GM18508 (cell line): Measurements from ENCODE around the gene OXSR1.
"Not testable (repeated sequence)": the region's sequence is repeated elsewhere in the genome, so short reads cannot be mapped to it uniquely, and the experiment has no call there.

Experiments
- ATAC-seq: cut with Tn5 transposase; IDR thresholded peaks from one replicate; pipeline ENCODE4 v1.9.1; 2021; ENCODE audit warnings: moderate number of reproducible peaks; ENCODE audit not compliant: insufficient read depth, unreplicated experiment

OXSR1 gene

DNA sequence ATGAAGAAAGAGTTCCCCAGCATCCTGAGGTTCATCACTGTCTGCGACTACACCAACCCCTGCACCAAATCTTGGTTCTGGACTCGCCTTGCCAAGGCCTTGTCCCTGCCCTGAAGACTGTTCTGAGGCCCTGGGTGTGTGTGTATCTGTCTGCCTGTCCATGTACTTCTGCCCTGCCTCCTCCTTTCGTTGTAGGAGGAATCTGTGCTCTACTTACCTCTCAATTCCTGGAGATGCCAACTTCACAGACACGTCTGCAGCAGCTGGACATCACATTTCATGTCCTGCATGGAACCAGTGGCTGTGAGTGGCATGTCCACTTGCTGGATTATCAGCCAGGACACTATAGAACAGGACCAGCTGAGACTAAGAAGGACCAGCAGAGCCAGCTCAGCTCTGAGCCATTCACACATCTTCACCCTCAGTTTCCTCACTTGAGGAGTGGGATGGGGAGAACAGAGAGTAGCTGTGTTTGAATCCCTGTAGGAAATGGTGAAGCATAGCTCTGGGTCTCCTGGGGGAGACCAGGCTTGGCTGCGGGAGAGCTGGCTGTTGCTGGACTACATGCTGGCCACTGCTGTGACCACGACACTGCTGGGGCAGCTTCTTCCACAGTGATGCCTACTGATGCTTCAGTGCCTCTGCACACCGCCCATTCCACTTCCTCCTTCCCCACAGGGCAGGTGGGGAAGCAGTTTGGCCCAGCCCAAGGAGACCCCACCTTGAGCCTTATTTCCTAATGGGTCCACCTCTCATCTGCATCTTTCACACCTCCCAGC lies 24.0 kb upstream of the OXSR1 start:
- ATAC-seq = no peak

DNA sequence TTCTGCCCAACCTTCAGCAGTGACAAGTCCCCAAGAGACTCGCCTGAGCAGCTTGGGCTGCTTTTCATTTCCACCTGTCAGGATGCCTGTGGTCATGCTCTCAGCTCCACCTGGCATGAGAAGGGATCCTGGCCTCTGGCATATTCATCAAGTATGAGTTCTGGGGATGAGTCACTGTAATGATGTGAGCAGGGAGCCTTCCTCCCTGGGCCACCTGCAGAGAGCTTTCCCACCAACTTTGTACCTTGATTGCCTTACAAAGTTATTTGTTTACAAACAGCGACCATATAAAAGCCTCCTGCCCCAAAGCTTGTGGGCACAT lies 23.4 kb upstream of the OXSR1 start:
- ATAC-seq = no peak

DNA sequence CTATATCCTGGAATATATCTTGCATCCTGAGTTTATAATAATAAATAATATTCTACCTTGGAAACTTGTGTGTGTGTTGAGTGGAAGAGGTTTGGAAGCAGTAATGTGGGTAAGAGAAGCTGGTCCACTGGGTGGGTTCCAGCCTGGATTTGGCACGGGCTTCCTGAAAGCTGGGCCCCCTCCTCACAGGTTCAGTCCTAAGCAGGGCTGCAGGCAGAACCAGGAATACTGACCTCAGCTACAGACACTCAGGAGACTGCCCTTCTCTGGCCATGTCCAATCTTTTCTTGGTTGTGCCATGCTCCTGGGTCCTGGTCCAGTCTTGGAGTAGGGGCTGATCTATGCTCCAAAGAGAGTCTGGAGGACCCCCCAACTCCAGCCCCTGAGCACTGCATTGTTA lies 22.4 kb upstream of the OXSR1 start:
- no peak for ATAC-seq

DNA sequence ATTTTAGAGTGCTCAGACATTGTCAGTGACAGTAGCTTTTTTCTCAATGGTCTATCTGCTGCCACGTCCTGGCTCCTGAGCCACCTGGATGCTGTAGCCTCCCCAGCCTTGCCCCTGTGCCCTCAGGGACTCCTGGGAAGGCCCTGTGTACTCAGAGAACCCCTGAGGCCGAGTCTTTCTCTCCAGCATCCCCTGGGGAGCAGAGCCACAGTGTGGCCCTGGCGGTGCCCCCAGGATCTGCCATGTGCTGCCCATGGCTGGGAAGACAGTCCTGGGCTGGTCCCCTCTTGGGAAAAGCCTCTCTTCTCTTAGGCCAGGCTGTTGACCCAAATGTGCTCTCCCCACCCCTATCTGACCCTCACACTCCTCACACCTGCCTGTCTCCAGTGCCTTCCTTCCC lies 21.8 kb upstream of the OXSR1 start:
- ATAC-seq = no peak

DNA sequence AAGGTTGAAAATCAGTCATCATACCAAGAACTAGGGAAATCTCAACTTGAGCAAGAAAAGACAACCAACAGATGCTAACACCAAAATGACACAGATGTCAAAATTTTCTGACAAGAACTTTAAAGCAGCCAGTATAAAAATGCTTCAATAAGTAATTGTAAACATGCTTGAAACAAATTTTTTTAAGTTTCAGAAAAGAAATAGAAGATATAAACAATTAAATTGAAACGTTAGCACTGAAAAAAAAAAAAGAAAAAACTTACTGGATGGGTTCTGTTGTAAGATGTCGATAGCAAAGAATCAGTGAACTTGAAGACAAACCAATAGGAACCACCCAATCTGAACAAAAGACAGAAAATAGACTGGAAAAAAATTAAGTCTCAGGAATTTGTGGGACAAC lies 18.8 kb upstream of the OXSR1 start:
- no peak for ATAC-seq

DNA sequence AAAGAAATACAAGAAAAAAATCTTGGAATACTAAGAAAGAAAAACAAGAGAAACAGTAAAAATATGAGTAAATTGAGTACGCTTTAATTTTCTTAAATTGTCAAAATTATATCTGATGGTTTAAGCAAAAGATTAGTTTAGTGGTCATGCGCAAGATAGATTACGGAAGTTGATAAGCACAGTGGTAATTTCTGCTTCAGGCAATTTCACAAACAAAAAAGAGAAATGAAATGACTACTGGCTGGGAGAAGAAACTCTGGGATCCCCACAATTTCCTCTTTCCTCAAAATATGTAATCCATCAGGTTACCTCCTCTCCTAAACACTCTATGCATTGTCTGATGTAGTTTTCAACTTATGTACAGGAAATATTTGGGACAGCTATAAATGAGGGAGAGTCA lies 17.9 kb upstream of the OXSR1 start:
- no peak for ATAC-seq

DNA sequence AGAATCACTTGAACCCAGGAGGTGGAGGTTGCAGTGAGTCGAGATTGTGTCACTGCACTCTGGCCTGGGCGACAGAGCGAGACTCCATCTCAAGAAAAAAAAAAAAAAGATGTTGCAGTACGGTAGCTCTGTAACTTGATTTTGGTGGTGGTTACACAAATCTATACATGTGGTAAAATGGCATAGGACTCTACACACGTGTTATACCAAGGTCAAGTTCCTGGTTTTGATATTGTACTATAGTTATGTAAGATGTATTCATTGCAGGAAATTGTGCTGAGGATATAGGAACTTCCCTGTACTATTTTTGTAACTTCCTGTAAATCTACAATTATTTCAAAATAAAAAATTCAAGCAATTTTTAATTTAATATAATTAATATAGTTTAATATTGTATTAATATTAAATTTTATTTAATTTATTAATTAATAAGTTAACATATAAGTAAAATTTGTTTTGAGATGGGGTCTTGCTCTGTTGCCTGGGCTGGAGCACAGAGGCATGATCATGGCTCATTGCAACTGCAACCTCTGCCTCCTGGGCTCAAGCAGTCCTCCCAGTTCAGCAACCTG lies 16.9 kb upstream of the OXSR1 start:
- no peak for ATAC-seq

DNA sequence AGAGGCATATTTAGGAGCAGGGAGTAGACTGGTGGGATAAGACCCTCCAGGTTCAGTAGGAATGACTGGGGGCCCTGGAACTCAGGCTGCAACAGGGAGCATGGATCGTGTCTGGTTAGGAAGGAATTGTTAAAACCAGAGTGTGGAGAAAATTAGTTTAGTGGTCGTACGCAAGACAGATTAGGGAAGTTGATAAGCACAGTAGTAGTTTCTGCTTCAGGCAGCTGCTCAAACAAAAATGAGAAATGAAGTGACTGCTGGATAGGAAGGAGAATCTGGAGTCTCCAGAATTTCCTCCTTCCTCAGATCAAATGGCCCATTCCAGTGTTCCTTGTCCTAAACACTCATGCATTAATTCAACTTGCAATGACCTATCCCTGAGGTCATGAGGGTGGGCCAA lies 15.6 kb upstream of the OXSR1 start:
- no peak for ATAC-seq

DNA sequence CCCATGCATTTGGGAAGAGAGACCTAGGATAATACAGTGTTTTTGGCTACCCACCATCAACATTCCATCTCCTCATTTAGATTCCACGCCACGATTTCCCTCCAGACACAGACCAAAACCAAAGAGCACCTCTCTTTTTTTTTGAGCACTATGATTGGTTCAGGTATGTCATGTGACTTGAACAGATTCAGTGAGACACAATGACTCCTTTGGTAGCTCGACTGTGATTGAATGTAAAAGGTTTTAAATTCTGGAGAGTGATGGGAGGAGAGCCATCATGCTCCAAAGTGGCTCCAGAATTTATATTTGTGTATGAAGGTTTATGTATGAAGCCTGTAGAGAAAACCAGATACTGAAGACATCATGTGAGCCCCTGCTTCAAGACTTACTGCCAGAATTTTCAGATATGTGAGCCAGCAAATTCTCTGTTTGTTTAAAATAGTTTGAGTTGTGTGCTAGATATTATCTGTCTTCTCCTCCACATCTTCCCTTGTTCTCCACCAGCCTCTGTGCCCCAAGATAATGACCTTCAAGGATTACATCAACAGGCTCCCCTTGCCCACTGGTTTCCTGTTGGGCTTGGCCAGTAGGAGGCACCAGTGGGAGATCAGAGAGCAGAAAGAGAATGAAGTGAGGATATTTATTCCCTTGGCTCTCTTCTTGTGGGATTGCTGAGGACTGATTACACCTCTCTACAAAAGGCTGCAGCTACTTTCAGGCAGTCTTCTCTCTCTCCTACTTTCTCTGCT lies 14.4 kb upstream of the OXSR1 start:
- no peak for ATAC-seq

DNA sequence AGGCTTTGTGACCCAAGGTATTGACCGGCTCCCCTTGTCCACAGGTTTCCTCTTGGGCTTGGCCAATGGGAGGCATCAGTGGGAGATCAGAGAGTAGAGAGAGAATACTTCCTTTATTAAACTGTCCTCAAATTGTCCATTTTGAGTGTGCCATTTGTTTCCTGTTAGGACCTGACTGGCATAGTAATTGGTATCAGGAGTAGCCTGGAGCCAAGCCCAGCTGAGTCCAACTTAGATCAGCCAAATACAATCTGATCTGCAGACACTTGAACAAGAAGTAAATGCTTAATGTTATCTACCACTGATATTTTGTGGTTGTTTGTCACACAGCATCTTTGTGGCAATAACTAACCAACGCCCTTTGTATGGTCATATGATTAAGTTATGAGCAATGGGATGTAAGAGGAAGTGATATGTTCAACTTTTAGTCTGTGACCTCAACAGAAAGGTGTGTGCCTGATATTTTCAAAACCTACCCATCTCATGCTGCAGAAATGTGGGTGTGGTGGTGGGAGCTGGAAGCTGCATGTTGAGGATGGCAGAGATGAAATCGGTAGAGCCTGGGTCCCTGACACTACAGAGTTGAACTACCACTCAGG lies 13.6 kb upstream of the OXSR1 start:
- ATAC-seq = no peak

DNA sequence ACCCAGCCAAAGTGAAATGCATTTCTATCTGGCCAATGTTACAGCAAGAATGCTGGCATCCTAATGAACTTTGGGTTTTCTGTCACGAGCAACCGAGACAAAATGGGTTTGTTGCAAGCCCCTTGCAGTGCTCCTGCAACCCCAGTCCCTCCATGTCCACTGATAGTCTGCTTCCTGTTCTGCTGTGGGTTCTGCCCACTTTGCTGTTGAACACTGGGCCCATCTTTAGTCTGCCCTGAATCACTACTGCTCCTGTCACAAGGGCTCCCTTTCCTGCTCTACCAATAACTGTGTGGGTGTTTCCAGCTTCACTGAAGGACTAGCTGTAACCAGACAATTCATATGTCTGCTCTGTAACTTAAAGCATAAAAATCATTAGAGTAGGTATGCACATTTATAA lies 12.7 kb upstream of the OXSR1 start:
- no peak for ATAC-seq

DNA sequence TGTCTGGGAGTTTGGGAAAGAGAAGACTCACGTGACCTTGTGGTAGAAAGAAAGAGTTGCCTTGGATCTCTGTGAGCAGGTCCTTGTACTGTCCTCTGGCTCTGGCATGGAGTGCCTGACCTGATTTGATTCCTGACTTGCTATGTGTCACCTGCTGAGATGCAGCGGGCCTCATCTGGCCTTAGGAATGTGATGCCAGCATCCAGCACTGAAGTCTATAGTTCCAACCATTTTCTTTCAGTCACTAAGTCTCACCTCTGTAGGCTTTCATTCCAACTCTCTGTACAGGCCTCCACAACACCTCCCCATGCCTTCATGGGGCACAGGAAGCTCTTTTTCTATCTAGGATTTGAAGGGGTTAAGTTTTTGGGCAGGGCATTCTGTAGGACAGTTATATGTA lies 12.1 kb upstream of the OXSR1 start:
- no peak for ATAC-seq

DNA sequence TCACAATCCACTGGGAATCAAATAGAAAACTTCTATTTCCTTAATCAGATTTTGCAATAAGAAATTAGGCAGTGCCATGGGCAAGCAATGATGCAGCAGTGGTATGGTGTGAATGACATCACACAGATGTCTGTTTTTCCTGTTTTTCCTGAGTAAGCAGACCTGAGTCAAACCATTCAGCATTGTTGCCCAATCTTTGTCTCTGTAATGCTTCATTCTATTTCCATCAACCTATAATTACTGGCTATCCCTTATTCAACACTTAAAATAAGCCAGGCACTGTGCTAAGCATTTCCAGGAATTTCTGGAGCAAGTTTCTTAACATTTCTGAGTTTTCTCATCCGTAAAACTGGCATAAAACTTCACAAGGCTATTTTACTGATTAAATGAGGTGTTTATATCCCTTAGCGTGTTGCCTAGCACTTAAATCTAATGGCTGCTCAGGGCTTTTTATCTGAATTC lies 11.3 kb upstream of the OXSR1 start:
- no peak for ATAC-seq

DNA sequence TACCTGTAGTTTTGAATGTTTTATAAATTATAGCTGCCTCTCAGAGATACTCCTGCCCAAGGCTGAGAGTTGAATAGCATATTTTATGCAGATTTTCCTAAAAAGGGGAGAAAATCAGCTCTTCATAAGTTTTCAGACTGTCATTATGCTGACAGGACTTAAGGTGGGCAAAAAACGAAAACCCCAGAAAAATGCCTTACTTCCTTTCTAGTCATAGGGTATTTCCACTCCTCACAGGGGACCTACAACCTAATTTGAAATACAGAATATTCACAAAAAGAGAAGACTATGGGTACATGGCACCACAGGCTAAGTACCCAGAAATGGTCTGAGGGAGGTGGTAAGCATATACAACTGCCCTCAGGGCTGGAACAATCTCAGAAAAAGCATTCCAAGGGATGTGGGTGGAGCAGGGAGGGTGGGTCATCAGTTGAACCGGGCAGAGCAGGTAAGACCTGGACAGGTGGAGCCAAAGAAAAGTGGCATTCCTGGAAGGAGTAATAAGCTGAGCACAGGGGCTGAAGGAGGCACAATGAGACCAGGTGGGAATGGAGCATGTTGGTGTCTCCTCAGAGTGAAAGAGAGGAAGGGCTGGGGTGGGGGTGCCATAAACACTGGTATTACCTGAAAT lies 10.6 kb upstream of the OXSR1 start:
- ATAC-seq = no peak

DNA sequence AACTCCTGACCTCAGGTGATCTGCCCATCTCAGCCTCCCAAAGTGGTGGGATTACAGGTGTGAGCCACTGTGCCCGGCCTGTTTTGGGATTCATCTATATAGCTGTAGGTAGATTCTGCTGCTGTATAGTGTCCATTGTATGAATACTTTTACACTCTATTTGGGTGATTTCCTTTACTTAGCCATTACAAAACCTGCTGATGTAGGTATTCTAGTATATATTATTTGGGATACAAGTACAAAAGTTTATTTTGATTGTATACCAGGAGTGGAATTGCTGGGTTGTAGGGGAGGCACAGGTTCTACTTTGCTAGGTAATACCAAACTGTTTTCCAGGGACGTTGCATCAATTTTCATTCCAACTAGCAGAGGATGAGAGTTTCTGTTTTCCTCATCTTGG lies 9.5 kb upstream of the OXSR1 start:
- ATAC-seq = no peak

DNA sequence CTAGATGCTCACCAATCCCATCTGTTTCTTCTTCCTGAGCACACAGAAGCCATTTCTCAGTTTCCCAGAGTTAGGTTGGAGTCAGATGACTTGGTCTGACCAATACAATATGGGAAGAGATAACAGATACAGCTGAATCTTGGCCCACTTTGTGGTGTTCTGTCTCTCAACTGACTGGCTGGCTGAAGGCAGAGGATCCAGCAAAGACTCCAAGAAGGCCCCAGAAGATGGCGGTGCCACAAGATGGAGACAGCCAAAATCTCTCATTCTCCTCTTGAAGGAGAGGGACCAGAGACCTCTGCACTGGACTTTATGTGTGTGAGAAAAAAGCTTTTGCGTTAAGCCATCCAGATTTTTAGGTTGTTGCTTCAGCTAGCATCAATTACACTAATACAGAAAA lies 8.2 kb upstream of the OXSR1 start:
- ATAC-seq = no peak

DNA sequence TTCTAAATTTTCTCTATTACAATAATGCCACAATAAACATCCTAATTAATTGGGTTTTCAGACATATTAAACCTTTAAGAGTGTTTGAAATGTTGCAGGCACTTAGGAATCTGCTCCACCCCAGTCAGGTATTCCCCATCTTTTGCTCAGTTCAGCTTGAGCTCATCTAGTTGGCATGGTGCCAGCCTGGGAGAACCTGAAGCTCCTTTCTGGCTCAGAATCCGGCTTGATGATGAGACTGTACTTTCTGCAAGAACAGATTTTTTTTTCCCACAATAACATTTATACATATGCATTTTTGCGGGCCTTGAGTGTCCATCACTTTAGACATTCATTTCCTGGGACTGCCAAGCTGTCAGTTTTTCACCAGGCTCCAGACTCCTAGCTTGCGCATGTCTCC lies 7.7 kb upstream of the OXSR1 start:
- ATAC-seq = no peak

DNA sequence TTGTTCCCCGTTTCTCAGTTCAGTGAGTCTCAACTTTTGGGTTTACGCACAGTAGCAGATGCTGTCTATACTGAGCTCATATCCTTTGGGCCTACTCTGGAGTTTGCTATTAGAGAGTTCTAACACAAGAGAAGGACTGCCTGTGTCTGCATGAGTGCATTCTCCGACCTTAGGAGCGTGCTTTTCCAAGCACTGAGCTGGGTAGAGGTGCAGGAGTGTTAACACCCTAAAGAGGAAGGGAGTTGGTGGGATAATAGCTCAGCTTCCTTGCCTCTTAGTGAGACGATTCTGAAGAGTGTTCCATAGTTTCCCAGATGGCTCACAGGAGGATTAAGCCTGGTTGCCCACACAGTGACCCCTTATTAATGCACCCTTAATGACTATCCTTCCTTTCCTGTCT lies 6.9 kb upstream of the OXSR1 start:
- no peak for ATAC-seq

DNA sequence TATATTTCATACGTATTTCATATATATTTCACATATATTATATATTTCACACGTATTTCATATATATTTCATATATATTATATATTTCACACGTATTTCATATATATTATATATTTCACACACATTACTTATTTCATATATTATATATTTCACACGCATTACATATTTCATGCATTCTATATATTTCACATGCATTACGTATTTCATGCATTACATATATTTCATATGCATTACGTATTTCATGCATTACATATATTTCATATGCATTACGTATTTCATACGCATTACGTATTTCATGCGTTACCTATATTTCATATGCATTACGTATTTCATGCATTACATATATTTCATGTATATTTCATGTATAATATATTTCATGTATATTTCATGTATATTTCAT lies 4.6 kb upstream of the OXSR1 start:
- ATAC-seq = not testable (repeated sequence)

DNA sequence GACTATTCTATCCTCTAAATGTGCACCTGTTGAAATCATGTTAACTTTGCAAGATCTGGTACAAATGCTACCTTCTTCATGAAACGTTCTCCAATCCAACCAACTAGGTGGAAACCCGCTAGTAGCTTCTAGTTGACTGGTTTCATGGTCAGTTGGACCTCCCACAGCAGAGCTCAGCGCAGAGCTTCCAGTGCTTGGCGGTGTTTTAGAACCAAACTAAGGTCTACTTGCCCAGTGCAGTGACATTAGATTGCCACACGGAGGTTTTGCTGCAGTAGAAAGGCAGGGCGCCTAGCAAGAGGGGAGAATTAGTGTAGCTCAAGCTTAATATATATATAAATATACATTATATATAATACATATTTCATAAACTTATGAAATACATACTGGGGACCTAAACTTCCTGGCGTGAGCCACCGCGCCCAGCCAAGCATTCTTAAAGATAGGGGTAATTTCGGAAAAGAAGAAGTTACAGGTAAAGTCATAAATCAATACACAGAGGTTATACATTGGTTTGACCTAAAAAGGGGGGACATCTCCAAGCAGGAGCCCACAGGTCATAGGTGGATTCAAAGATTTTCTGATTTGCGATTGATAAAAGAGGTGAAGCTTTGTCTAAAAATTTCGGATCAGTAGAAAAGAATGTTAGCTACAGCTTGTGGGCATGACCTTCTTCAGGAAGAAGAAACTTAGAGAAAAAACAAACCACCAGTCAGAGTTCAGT lies 2.1 kb upstream of the OXSR1 start:
- no peak for ATAC-seq
